Measurements from ENCODE around the gene ADD3. TPM values are rescaled to one million over a fixed set of nuclear protein-coding genes. Genes with fewer than 3 reads are reported as not detected.
A peak's percentile ranks its signal among the peaks of the same experiment; 100 is the strongest.

ADD3 gene
- total and polyA plus RNA-seq, 10 of the 15 experiments (the other 5 are each of a cell fraction or from before 2014, with no cell fraction given): 27.3 to 129 (median 67.8) TPM

GRCh38 chr10:110076559-110077318 is 69.0 kb downstream of the ADD3 start (continued):
- TF ChIP-seq POLR2AphosphoS2 (IDR thresholded peaks at IDR 0.05; ENCODE audit: low read depth, low read length) (no peak), ATF2 (IDR thresholded peaks at IDR 0.05; ENCODE audit: low read length) (no peak), TCF3 (IDR thresholded peaks at IDR 0.05; ENCODE audit: borderline replicate concordance, insufficient read depth, low read depth, low read length) (0 out of 2 replicates have a peak, but pooled peaks have one; percentile 50), RB1 (IDR thresholded peaks at IDR 0.05; ENCODE audit: borderline replicate concordance) (no peak), ATF7 (IDR thresholded peaks at IDR 0.05; ENCODE audit: low read depth) (peak; percentile 59), ASH2L (IDR thresholded peaks at IDR 0.05; ENCODE audit: borderline replicate concordance, low read depth) (0 out of 2 replicates have a peak, but pooled peaks have one; percentile 80), ZSCAN29 (IDR thresholded peaks at IDR 0.05) (no peak), PAX8 (IDR thresholded peaks at IDR 0.05) (no peak), E4F1 (IDR thresholded peaks at IDR 0.05; ENCODE audit: borderline replicate concordance, partially characterized antibody) (no peak), IKZF1 (conservative IDR thresholded peaks at IDR 0.05) (0 out of 2 replicates have a peak, but pooled peaks have one; percentile 17)

Data from GM12878 (cell line).